HG02588 (cell line): ENCODE results near the gene F10.
"Not testable (repeated sequence)": the region's sequence is repeated elsewhere in the genome, so short reads cannot be mapped to it uniquely, and the experiment has no call there.

ENCODE experiments used
- ATAC-seq: cut with Tn5 transposase; IDR thresholded peaks from one replicate; pipeline ENCODE4 v1.9.1; 2021; ENCODE audit warnings: mild to moderate bottlenecking, moderate library complexity; ENCODE audit not compliant: unreplicated experiment

The F10 gene

DNA sequence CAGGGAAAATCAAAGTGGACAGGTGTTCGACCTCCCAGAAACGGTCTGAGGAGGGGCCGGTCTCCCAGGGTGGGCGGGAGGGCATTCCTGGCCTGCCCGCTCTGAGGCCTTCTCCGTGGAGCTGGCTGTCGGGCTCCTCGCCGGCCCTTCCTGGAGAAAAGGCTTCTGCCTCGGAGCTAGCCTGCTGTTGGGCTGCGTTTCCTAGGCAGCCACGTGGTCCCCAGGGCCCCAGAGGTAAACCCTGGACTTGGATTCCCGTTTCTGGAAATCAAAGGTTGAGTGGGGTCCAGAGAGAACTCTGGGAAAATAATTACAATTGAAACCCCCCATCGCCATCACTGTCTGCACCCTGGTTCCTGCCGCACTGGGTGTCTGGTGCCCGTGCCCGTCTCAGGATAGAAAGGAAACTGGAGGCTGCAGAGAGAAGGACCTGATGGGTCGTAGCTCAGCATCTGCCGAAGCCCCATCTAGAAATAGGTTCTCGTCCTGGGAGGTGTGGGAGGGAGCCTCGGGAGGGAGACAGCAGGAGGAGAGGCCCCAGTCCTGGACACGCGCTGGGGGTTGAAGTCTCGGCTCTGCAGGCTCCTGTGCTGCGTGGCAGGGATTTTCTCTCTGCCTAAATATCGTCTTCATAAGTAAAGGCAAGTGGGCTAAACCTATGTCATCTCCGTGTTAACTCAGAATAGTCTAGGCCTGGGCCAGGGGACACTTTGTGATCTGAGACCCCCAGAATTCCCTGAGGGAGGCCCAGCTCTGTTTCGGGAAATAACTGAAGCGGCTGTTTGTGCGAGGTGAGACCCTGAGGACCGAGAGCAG, 28.2 kb downstream of the F10 start:
- no peak for ATAC-seq

GRCh38 chr13:113151745-113152690, 29.4 kb downstream of the F10 start:
- no peak for ATAC-seq

GRCh38 chr13:113152691-113152983, 30.0 kb downstream of the F10 start:
- no peak for ATAC-seq

- ATAC-seq = no peak
These were observed 30.6 kb downstream of the F10 start for GRCh38 chr13:113152984-113153809.

- peak; percentile 60 for ATAC-seq
These were observed 31.5 kb downstream of the F10 start for GRCh38 chr13:113153810-113154748.

DNA sequence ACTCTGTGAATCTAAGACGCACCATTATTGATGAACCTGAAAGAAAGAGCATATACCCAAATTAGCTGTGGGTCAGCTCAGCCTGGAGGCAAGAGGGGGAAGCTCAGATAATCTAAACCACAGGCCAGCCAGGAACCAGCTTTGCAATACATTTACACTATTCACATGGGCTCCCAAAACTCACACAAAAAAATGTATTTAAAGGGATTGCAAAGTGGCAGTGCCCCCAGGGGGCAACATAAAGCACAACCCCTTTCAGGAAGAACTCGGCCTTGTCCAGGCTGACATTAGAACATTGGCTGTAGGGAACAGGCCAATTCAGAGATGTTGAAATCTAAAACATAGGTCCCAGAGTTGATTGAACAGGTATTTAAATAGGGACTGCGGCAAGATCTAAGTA, 32.6 kb downstream of the F10 start:
- no peak for ATAC-seq

DNA sequence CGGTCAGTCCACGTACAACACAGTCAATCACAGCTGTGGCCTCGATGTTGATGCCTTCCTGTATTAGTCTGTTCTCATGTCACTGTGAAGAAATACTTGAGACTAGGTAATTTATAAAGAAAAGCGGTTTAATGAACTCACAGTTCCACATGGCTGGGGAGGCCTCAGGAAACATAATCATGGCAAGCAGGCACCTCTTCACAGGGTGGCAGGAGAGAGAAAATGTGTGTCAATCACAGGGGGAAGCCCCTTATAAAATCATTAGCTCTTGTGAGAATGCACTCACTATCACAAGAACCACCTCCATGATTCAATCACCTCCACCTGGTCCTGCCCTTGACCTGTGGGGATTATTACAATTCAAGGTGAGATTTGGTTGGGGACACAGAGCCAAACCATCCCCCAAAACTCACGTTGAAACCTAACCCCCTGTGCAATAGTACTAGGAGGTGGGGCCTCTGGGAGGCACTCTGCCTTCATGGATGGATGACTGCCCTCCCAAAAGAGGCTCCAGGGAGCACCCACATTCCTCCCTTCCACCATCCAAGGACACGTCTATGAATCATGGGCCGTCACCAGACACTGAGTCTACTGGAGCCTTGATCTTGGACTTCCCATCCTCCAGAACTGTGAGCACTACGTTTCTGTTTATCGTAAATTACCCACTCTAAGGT, 33.5 kb downstream of the F10 start:
- ATAC-seq = no peak

DNA sequence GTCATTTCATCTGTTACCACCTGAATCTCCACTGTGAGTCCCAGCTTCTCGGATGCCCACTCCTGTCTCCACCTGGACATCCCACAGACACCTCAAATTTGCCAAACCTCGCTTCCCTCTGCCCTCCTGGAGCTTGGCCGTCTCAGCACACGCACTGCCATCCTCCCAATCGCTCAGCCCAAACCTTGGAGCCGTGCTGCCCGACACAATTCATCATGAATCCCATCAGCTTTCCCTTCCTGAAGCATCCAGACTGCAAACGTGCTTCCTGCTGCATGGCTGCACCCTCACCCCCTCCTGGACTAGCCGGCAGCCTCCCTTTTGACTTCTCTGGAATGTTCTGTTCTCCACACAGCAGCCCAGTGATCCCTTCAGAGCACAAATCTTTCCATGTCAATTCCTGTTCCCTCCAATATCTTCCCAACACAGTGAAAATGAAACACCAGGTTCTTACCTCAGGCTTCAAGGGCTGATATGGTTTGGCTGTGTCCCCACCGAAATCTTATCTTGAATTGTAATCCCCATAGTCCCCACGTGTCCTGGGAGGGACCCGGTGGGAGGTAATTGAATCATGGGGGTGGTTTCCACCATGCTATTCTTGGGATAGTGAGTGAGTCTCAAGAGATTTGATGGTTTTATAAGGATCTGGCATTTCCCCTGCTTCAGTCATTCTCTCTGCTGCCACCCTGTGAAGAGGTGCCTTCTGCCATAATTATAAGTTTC, 34.8 kb downstream of the F10 start:
- no peak for ATAC-seq

DNA sequence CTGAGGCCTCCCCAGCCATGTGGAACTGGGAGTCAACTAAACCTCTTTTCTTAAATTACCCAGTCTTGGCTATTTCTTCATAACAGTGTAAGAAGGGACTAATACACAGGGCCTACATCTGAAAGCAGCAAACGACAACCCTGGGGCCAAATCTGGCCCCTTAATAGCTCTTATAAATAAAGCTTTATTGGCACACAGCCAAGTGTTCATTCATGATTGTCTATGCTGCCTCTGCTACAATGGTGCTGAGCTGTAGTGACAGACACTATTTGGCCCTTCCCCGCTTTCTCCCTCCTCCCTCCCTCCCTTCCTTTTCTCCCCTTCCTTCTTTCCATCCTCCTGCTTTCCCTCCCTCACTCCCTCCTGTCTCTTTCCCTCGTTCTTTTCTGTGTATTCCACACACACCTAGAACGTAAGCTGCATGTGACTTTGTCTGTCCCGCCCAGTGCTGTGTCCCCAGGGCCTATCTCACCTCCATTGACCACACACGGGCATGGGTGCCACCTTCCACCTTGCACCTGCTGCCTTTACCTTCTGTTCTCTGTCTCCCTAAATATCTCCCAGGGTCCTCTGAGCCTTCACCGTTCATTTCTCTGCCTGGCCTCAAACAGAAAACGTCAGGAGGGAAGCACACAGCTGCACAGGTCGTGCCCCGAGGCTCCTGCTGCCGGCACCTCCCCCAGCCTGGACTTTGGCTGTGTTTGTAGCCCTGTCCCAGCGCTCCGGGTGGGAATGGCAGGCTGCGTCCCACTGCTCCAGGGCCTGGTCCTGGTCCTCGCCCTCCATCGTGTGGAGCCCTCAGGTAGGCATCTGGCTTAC, 35.5 kb downstream of the F10 start, which contains the start of gene PROZ:
PROZ (plus strand) TSS at position 720 of the 819 bp plus-strand sequence; CDS start at position 733, 13 bp downstream.
- no peak for ATAC-seq

GRCh38 chr13:113158946-113159345, 36.3 kb downstream of the F10 start:
- no peak for ATAC-seq

GRCh38 chr13:113159701-113160100, 37.1 kb downstream of the F10 start:
- ATAC-seq = no peak

GRCh38 chr13:113160983-113161382, 38.4 kb downstream of the F10 start:
- ATAC-seq = no peak

DNA sequence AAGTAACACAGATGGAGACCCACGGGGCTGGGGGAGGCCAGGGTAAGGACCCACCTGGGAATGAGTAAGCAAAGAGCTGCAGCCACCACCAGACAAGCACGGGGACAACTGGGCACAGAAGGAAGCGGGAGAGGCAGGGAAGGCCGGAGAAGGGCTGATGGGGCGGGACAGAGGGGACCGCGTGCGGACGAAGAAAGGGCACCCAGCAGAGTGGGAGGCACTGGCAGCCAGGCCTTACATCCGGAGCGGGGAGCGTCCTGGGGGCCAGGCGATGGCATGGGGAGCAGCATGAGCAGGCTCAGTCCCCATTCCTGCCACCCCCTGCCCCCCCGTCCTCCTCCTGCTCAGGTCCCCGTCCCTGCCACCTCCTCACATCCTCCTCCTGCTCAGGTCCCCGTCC, 38.8 kb downstream of the F10 start:
- ATAC-seq = no peak

- ATAC-seq = not testable (repeated sequence)
These were observed 39.4 kb downstream of the F10 start for GRCh38 chr13:113161975-113162374.

- no peak for ATAC-seq
These were observed 40.4 kb downstream of the F10 start for GRCh38 chr13:113162783-113163685.

DNA sequence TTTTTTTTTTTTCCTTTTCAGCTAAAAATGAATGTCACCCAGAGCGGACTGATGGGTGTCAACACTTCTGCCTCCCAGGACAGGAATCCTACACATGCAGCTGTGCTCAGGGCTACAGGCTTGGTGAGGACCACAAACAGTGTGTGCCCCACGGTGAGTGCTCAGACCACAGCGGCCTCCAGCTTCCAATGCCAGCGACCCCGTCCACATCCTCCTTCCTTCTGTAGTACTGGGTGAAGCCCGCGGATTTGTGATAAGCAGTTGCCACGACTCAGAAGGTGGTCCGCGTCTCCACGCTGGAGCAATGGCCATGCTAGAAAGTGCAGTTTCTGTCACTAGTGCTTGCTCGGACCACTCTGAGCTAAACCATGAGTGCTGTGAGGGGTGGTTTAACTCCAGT, 41.9 kb downstream of the F10 start:
- no peak for ATAC-seq

DNA sequence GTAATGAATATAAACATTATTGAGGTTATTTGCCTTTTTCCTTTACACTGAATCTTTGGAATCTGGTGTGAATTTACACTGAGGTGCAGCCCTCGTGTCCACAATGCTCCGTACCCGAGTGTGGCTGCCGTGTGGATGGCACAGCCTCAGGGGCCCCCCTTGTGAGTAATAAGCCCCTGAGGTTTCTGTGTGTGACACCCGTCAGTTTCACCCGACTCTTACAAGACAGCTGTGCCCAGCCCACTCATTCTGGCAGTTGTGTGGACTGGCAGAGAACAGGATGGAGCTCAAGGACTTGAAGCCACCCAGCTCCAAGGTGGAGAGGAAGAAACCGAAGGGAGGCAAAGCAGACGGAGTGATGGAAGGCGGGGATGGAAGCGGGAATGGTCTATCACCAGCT, 43.7 kb downstream of the F10 start:
- no peak for ATAC-seq
